Activated T-helper 9 cell treated with anti-CD3 and anti-CD28 coated beads, Interleukin-2, amount 50 U/mL, for 16 hours (primary cell): ENCODE data around the gene LMO4.

Source experiments
- DNase-seq: peaks from one replicate; pipeline ENCODE4 v3.0.0-alpha.2; 2020; ENCODE audit warnings: low read depth

Gene LMO4

DNA sequence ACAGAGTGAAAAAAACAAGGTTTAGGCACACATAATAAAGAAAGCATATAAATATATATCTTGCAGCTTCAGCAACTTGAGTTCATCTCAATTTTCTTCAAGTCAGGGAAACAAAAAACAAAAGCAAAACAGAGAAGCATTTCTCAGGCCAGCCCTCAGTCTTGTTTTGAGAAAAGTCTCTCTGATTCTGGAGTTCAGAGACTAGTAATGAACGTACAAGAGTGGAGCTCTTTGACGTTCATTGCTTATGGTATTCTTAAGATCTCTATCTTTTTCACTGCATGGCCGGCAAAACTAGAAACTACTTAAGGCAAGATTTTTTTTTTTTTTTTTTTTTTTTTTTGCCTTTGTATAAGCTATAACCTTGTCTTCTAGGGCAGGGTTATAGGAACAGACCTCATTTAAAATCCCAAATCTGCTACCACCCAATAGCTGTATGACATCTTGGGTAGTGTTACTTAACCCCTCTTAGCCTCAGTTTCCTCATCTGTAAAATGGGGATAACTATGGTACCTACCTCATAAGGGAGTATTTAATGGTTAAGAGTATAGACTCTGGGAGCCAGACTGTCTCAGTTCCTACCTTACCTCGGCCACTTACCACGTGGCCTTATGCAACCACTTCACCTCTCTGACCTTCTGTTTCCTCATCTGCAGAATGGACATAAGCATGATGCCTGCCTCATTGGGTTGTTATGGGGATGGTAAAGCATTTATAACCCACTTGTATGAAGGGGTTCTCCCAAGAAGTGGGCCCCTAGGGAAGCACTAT is 33.6 kb downstream of the LMO4 start:
- no peak for DNase-seq

DNA sequence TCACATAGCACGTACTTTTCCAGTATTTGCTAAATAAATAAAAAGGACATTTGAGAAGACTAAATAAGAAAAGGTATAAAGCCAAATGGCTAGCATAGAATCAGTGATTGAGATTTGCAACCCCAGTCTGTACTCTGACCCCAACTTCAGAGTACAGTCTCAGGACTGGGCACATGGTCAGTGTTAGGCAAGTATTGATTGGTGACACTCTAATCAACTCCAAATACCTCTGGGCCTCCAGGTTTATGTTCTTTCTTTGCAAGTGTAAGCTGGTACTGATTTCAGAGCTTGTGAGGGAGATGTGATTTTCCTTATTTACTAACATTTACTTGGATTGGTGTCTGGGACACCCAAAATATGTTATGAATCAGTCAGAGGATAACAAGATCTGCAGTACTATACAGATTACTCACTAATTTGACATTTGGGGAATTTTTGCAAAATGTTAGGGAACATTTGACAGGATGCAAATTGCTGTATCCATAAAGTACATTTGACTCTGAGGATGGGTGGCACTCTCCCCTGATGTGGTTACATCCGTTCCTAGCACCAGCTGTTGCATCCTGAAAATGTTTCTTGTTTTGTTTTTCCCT is 34.2 kb downstream of the LMO4 start:
- DNase-seq = no peak

DNA sequence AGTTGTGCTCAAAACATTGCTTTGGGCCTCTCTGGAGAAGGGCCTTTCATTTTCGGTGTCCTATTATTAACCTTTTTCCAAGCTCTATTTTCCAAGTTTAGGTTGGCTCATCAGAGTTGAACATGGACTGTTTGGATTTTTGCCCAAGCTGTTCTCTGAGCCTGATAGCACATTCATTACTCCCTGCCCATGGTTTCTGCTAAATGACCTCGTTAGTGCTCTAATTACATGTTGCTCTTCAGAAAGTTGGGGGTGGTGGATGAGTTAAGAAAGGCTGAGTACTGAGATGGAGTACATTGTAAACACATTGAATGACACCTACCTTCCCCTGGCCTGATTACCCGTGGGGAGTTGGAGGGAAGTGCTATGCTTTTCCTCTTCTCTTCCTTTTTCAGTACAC is 38.9 kb downstream of the LMO4 start:
- DNase-seq = no peak

DNA sequence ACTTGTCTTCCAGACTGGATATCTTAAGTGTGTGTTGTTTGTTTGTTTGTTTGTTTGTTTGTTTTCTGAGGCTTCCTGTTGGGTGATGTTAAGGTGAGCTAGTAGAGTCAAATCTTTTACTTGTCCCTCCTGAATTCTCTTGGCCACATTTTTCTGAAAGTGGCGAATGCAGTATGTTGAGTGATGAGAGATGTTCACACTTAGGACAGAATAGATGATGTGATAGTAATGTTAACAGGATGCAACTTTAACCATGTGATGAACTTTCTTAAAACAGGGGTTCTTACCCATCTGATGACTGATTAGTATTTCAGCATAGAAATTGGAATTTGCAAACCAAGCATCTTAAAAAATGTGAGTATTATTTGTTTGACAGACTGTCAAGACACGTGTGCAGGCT is 40.2 kb downstream of the LMO4 start:
- DNase-seq = no peak

DNA sequence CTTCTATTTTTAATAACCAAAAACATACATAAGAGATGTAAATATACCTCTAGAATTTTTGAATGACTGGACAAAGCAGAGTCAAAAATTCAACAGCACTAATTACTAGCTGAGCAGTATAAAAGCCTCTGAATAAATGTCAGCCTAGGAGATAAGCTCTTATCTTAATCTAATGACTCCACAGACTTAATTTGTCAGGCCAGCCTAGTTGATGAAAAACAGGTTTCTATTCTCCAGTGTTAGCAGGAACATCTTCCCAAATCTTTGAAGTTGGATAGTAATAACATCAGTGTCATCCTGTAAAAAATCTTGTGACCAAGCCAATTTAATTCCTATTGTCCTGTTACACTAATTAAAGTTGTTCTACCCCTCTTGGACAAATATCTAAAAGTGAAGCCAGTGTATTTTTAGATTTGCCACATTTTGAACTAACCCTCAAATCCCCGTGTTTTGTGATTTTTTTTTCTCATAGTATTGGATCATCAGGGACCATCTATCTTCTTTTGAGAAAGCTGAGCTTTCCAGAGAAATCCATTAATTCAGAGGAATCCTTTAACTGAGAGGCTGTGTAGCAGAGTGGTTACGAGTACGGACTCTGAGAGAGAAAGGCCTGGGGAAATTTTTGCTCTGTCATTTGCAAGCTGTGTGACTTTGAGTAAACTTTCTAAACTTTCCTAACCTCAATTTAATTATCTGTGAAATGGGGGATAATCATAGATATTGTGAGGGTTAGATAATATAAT is 41.2 kb downstream of the LMO4 start:
- no peak for DNase-seq

DNA sequence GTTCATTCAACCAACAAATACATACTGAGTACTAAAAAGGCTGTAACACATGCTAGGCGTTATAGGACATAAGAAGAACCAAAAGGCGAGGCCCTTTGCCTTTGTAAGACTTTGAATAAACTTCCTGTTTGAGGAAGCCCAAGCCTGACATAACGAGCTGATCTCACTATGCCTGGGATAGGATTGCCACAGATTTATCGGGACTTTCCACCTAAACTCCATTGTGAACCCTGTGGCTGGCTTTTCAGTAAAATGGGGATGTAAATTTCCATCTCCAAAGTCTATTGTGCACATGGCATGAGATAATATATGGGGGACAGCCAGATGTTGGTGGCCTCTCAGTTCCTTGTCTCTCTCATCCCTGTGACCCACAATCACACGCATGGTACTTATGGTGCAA is 41.9 kb downstream of the LMO4 start:
- DNase-seq = no peak

DNA sequence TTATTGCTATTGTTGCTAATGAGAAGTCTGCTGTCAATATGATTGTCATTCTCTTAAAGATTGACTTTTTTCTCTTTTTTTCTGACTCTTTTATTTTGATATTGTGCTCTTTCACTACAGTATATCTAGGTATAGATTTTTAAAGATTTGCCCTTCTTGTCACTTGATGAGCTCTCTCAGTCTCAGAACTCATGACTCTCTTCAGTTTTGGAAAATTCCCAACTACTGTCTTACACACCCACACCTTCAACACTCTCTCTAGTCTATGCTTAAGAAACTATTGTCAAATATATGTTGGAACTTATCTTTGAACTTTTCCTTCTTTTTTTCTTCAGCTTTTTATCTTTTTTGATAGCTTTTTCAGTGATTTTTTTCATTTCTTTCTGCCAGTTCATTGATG is 50.6 kb downstream of the LMO4 start:
- DNase-seq = no peak

DNA sequence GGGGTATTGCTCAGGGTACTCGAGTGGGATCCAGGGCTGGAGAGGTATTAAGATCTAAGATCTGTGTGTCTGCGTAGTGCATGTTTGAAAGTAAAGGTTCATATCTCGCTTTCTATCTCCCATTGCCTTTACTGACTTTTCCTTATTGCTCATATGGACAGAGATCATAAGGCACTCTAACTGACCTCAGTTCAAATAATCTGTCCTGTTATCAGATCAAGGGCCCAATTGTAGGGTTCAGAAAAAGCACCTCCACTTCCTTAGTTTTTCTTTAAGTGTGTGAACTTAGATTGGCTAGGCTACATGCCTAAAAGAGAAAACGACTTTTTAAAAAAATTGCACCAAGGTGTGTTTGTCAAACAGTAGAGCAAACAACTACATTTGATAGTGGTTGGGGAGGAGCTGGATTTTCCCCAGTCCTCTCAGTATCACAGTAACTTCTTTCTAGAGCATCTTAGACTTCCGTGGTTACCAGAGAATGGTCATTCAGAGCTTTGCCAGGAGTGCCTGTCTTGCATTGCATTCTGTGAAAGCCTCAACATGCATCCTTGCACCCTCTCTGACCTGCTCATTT is 57.6 kb downstream of the LMO4 start:
- no peak for DNase-seq

DNA sequence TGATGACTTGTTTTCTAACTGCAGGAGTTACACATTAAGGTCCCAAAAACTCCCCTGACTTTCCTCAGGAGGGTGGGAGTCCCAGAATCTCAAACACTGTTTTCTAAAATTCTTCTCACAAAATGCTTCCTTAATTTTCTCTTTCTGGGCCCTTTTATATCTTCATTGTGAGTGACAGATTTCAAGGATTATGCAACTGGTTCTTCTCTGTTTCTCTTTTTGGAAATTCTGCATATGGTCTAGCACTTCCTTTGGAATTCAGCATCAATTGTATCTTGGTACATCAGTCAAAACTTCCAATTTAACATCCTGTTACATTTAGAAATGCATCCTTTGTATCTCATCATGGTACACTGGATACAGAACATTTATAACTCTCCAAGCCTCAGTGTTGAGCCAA is 59.7 kb downstream of the LMO4 start:
- DNase-seq = no peak

DNA sequence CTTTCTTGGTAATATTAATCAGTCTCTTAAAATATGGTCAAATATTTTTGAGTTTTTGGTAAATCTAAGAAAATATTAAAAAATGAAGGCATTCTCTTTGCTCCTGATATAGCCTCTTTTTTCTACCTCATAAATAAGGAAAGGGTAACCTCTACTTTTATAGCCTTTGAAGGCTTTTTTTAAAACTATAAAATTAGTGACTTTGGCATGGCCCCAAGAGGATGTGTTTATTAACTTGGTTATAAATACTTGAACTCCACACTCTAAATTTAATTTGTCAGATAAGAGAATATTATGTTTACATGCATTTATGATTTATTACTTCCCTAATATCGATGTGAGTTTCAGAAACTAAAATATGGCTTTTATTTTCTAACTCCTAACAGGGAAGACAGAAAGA is 60.3 kb downstream of the LMO4 start:
- no peak for DNase-seq

DNA sequence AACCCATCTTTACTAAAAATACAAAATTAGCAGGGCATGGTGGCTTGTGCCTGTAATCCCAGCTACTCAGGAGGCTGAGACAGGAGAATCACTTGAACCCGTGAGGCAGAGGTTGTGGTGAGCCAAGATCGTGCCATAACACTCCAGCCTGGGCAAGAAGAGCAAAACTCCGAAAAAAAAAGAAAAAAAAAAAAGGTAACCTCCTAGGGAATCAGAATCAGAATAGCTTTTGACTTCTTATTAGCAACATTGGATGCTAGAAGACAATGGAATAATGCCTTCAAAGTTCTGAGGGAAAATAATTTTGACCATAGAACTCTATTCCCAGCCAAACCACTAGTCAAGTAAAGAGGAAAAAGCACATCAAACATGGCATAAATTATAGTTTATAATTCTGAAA is 60.9 kb downstream of the LMO4 start:
- DNase-seq = no peak

DNA sequence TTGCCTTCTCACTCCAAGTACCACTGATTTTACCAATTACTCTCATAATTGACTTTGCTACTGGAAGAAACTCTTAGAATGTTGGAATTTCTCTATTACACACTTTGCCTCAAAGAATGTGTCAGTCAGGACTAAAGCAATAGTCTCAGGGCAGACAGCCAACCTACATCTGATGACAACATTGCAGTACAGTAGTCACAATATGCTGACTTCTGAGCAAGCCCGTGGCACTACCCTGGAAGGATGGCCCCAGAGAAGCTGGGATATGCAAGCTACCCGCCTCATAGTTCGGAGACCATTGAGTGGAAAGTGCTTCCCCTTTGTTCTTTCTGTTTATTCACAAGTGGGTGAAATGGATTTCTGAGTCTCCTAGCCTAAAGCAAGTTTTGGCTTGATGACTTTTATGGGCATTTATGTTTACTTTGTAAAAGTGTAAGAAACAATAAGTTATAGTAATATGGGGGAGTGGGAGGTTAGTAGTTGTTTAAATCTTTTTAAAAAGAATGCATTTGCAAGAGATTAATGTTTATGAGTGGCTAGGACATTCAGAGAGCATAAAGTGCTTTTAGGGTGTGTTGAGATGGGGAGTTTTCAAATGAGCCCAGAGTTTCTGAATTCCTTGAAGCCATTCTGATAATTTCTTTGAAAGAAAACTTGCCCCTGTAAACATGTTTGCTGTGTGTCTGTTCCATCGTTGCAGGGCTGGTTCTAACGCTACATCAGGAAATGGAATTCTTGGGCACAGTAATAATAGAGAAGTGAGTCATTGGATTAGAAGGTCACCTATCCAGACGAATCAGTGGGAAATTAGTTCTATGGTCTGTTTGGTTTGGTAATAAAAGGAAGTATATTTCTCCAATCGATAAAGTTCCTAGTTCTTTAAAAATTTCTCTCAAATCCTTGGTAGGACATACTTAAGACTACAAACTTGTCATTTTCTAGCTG is 63.8 kb downstream of the LMO4 start:
- no peak for DNase-seq

DNA sequence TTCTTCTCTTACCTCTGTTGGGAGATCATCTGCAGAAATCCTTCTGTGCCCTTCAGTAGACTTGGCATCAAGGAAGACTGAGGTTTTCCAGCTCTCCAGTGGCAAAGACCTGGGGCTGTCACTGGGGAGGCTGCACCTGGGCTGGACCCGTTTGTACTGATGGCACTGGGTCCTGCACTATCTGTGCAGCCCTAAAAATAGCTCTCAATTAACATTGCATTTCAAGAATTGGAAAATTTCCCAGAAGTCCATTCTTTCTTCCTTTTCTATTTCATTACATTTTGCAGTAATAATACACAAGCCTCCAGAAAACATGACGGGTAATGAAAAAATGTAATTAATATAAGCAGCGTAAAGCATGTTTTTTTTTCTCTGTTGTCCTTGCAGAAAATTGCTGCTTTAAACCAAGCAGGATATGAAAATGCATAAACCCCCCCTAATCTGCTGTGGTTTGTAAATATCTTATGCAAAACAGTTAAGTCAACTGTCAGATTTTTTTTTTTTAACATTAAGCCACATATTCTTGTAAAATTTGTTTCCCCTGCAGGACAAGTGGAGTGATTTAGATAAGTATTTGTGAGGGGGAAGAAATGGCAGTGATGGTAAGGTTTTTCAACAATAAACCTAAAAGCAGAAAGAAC is 64.9 kb downstream of the LMO4 start:
- no peak for DNase-seq

DNA sequence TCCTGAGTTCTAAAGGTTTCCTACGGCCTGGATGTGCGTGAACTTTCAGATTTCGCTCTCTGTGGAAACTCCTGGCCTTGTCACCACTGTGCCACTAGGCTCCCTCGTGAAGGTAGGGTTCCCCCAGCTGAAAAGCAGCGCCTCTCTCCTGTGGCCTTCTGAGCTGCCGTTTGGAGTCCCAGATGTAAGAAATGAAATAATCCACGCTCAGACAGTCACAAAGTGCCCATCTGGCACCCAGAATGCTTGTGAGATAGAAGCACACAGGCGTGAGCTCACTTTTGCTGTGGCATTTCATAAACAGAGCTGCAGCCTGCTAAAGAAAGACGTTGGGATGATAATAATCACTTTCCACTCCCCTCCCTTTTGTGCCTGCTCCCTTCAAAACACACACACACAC is 65.8 kb downstream of the LMO4 start:
- DNase-seq = no peak

DNA sequence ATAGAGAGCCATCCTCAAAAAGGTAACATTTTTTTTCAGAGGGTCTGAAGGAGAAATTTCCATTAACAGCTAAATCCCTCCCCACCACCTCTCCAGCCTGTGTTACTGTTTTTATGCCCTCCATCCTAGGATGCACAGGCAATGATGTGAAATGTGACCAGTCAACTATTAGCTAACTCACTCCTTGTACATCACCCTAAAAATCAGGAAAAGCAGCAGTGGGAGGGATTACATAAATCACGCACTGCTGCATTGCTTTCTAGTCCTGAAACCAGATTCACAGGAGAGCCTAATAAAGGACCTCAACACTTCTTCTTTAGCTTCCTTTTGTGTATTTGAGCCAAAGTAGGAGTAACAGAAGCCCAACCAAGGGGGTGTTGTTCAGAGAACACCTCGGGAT is 66.3 kb downstream of the LMO4 start:
- no peak for DNase-seq
